ENCODE measurements around the gene SPNS3.

DNA sequence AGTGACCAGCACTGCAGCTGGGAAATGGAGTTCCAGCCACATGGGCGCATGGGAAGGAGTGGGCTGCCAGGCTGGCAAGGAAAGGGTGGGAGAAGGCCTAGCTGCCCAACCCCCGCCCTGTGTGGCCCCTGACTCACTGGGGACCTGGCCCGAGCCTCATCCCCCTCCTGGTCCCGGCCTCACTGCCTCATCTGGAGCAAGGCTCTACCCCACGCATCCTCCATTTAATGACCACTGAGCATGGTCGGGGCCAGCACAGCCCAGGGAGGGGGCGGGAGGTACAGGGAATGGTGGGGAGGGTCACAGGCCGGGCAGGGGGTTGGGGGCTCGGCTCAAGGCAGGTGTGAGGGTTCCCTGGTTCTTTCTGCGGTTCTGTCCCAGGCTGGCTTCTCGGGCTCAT, 81.0 kb downstream of the SPNS3 start:
- TF ChIP-seq, protein P1, sequence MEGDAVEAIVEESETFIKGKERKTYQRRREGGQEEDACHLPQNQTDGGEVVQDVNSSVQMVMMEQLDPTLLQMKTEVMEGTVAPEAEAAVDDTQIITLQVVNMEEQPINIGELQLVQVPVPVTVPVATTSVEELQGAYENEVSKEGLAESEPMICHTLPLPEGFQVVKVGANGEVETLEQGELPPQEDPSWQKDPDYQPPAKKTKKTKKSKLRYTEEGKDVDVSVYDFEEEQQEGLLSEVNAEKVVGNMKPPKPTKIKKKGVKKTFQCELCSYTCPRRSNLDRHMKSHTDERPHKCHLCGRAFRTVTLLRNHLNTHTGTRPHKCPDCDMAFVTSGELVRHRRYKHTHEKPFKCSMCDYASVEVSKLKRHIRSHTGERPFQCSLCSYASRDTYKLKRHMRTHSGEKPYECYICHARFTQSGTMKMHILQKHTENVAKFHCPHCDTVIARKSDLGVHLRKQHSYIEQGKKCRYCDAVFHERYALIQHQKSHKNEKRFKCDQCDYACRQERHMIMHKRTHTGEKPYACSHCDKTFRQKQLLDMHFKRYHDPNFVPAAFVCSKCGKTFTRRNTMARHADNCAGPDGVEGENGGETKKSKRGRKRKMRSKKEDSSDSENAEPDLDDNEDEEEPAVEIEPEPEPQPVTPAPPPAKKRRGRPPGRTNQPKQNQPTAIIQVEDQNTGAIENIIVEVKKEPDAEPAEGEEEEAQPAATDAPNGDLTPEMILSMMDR (IDR thresholded peaks at IDR 0.05 in 2 of 3, conservative IDR thresholded peaks at IDR 0.05 in 1 of 3; ENCODE audit: control insufficient read depth in 2 of 3, extremely low read depth in 1 of 3, insufficient read depth in 1 of 3, low read depth in 3 of 3, low read length in 3 of 3): no peak
- TF ChIP-seq MYB (IDR thresholded peaks at IDR 0.05; ENCODE audit: borderline replicate concordance, low read depth, low read length) (no peak), TAF1 (IDR thresholded peaks at IDR 0.05; ENCODE audit: borderline replicate concordance, low read depth, low read length) (no peak), HCFC1 (IDR thresholded peaks at IDR 0.05; ENCODE audit: low read length) (no peak), ZNF274 (IDR thresholded peaks at IDR 0.05; ENCODE audit: insufficient read depth, insufficient read length) (no peak), BHLHE40 (IDR thresholded peaks at IDR 0.05; ENCODE audit: borderline replicate concordance in 1 of 2, low read depth in 2 of 2, low read length in 1 of 2) (no peak), POLR2A (IDR thresholded peaks at IDR 0.05; ENCODE audit: low read depth, low read length) (no peak), FOXK2 (IDR thresholded peaks at IDR 0.05) (no peak)
- TF ChIP-seq, protein P2, sequence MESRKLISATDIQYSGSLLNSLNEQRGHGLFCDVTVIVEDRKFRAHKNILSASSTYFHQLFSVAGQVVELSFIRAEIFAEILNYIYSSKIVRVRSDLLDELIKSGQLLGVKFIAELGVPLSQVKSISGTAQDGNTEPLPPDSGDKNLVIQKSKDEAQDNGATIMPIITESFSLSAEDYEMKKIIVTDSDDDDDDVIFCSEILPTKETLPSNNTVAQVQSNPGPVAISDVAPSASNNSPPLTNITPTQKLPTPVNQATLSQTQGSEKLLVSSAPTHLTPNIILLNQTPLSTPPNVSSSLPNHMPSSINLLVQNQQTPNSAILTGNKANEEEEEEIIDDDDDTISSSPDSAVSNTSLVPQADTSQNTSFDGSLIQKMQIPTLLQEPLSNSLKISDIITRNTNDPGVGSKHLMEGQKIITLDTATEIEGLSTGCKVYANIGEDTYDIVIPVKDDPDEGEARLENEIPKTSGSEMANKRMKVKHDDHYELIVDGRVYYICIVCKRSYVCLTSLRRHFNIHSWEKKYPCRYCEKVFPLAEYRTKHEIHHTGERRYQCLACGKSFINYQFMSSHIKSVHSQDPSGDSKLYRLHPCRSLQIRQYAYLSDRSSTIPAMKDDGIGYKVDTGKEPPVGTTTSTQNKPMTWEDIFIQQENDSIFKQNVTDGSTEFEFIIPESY (IDR thresholded peaks at IDR 0.05): no peak
- TF ChIP-seq, protein P3, sequence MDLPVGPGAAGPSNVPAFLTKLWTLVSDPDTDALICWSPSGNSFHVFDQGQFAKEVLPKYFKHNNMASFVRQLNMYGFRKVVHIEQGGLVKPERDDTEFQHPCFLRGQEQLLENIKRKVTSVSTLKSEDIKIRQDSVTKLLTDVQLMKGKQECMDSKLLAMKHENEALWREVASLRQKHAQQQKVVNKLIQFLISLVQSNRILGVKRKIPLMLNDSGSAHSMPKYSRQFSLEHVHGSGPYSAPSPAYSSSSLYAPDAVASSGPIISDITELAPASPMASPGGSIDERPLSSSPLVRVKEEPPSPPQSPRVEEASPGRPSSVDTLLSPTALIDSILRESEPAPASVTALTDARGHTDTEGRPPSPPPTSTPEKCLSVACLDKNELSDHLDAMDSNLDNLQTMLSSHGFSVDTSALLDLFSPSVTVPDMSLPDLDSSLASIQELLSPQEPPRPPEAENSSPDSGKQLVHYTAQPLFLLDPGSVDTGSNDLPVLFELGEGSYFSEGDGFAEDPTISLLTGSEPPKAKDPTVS (IDR thresholded peaks at IDR 0.05; ENCODE audit: low read depth, low read length): no peak
- TF ChIP-seq, protein P4, sequence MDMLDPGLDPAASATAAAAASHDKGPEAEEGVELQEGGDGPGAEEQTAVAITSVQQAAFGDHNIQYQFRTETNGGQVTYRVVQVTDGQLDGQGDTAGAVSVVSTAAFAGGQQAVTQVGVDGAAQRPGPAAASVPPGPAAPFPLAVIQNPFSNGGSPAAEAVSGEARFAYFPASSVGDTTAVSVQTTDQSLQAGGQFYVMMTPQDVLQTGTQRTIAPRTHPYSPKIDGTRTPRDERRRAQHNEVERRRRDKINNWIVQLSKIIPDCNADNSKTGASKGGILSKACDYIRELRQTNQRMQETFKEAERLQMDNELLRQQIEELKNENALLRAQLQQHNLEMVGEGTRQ (IDR thresholded peaks at IDR 0.05; ENCODE audit: borderline replicate concordance, low read depth, low read length): no peak
